Omental fat pad (tissue), 4 donors: ENCODE data around the gene PPP1R12B. TPM values are rescaled to one million over a fixed set of nuclear protein-coding genes. Genes with fewer than 3 reads are reported as not detected.
A peak's percentile ranks its signal among the peaks of the same experiment; 100 is the strongest.

Source experiments
- ATAC-seq: fragments of 150-250 bp; one replicate; pipeline ENCODE4 v1.9.1; 2016; ENCODE audit warnings: mild to moderate bottlenecking, moderate library complexity; ENCODE audit not compliant: low FRiP score
- DNase-seq: peaks from one replicate; pipeline ENCODE4 v3.0.0-alpha.2; 2019; ENCODE audit warnings: low spot score
- total RNA-seq, 4 donors: library from RNA; depleted of rRNA; stranded (reverse); fragments of >200 nt; gene quantifications; one replicate each; pipeline ENCODE4 v1.1.0, GENCODE V29; 2016
- TF ChIP-seq, protein P1 (sequence below), 3 donors: fragments of 450-650 bp; IDR thresholded peaks; one replicate each; pipeline ENCODE4 v1.5.1; 2016 to 2017; ENCODE audit warnings: antibody characterized with exemption in 3 of 3, mild to moderate bottlenecking in 3 of 3, moderate library complexity in 2 of 3

The PPP1R12B gene
- total RNA-seq, 4 donors from 2014 or later = 44.5 to 92.1 (median 53.7) TPM

DNA sequence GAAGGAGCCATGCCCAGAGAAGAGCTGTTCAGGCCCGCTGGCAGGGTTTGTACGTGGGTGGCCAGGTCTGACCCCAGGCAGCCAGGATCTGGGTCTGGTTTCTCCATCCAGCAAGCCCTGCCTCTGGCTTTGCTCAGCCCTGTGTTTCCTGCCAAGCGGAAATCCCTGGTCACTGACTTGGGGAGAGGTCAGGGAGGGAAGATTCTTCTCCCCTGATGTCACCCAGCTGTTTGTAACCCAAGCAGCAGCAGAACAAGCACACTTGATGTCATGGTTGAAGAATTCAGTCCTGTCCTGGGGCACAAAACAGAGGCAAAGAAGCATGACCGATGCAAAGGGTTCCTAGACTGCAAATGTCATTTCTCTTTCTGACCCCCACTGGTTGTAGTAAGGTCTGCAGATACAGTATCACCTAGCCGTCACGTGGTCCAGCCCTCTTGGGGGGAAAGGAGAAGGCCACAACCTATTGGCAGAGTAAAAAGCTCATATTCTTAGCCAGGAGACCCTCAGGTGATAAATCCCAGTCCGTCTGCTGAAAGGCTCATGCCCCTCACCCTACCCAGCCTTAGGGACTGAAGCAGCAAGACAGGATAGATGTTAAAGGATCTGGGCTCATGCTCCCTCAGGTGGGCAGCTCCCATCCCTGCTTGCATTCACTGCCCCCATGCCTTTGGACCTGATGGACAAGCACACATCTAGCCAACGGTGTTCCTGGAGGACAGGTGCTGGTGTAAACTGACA, 240.9 kb downstream of the PPP1R12B start:
- DNase-seq (peak; percentile 46), ATAC-seq (peak; percentile 84)
- TF ChIP-seq, protein P1, sequence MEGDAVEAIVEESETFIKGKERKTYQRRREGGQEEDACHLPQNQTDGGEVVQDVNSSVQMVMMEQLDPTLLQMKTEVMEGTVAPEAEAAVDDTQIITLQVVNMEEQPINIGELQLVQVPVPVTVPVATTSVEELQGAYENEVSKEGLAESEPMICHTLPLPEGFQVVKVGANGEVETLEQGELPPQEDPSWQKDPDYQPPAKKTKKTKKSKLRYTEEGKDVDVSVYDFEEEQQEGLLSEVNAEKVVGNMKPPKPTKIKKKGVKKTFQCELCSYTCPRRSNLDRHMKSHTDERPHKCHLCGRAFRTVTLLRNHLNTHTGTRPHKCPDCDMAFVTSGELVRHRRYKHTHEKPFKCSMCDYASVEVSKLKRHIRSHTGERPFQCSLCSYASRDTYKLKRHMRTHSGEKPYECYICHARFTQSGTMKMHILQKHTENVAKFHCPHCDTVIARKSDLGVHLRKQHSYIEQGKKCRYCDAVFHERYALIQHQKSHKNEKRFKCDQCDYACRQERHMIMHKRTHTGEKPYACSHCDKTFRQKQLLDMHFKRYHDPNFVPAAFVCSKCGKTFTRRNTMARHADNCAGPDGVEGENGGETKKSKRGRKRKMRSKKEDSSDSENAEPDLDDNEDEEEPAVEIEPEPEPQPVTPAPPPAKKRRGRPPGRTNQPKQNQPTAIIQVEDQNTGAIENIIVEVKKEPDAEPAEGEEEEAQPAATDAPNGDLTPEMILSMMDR (IDR thresholded peaks at IDR 0.05) = no peak

DNA sequence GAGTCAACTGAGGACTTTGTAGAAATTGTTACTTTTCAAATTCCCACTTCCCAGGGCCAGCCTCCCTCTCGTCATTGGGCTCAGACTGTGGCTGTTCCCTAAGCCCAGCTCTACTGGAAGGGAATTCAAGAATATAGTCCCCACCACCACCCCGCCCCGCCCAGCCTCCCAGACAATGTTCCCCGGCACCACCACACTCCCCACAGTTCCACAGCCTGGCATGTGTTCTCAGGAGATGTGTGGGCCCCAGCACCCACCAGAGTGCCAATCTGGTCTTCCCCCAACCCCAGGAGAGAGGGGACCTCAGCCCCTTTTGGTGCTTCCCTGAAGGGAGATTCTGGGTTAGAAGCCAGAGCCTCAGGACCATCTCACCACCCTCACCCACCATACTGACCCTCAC, 241.6 kb downstream of the PPP1R12B start:
- no peak for DNase-seq
- ATAC-seq = no peak
- TF ChIP-seq, protein P1 (IDR thresholded peaks at IDR 0.05) = no peak

DNA sequence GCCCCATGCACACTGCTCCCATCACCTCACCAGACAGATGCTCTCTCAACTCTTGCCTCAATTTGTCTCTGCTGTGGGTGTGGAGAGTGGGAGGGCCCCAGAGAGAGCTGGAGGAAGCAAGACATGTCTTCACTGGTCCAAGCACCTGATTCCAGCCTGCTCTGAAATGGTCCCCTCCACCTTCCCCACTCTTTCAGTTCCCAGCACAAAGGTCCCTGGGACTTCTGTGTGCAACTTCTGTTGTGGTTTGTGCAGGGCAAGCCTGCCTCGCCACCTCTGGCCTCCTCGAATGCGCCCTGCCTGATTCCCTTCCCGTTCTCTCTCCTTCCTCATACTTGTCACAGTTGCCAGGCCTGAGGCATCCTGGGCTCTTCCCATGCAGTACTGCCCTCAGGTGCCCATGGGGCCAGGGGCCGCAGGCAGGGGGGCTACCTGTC, 242.5 kb downstream of the PPP1R12B start:
- no peak for DNase-seq
- no peak for ATAC-seq
- TF ChIP-seq, protein P1 (IDR thresholded peaks at IDR 0.05) = no peak

DNA sequence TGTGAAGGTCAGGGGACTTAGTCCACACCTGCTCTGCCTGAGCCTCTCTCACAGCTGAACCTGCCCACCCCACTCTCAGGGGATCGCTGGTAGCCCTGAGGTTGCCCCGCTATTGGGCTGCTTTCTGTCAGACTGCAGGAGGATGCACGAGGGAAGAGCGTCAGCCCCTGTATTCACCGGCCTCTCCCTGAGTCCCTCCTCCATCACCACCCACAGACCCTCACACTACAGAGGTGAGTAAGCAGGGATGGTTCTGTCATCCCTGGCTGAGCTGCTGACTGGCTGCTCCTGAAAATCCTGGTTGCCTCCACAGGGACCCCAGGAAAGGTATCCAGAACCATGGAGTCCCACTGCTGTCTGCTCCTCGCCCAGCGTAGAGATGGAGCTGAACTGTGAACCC, 243.0 kb downstream of the PPP1R12B start:
- DNase-seq (no peak), ATAC-seq (peak; percentile 13)
- TF ChIP-seq, protein P1 (IDR thresholded peaks at IDR 0.05) = no peak

DNA sequence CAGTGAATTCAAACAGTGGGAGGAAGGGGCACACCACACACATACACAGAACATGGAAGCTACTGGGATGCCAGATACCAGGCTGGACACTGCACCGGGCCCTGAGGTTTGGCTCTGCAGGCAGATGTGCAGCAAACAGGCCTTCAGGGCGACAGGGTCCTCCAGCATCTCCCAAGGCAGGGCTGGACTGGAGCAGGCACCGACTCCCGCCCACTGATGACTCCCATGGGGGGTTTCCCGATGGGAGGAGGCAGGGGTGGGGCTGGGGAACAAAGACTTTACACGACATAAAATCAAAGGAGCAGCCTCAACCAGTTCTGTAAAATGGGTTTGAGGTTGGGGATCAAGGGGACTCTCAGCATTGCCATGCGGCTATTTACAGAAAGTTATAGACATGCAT, 243.6 kb downstream of the PPP1R12B start:
- ATAC-seq (no peak), DNase-seq (no peak)
- TF ChIP-seq, protein P1 (IDR thresholded peaks at IDR 0.05) = no peak

DNA sequence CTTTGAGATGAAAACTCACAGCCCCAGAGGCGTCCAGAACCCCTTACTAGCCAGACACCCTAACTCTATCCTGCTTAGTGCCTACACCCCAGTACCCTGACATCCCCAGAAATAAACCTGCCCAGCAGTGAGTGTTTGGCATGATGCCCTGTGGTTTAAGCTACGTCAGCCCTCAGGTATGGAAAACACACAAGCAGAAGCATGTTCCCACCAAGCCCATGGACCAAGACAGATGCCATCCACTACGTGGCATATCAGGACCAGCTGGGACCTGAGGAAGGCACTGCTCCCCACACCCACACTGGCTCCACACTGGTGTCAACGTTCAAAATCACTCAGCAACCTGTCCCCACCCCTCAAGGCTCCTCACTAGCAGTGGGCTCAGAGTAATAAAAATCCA, 245.3 kb downstream of the PPP1R12B start:
- TF ChIP-seq, protein P1 (IDR thresholded peaks at IDR 0.05) = no peak
- ATAC-seq (no peak), DNase-seq (no peak)

DNA sequence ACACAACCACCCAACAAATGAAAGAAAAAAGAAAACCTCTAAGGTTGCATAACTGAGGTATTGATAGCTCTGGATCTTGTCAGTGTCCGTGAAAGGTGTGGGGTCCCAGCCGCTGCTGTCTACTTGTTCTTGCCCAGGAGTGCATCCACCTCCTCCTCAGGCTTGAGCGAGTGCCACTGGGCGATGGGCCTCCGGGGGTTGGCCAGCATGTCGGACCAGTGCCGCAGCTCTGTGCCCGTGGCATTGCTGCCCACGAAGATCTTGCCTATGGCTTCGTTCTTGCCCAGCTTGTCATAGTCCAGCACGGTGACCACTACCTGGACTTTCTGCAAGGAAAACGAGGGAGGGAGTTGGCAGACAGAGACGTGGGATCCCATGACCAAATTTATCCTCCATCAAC, 248.1 kb downstream of the PPP1R12B start:
- ATAC-seq (no peak), DNase-seq (no peak)
- TF ChIP-seq, protein P1 (IDR thresholded peaks at IDR 0.05) = no peak
